GM13976 (cell line): ENCODE measurements around the gene GOLT1A.

Experiments used
- DNase-seq: peaks from one replicate; pipeline ENCODE4 v3.0.0; 2012; ENCODE audit warnings: low spot score
- CTCF ChIP-seq: IDR thresholded peaks from 2 replicates; pipeline ENCODE4 v1.5.1; 2012; ENCODE audit warnings: borderline replicate concordance, mild to moderate bottlenecking; ENCODE audit not compliant: insufficient read depth; ENCODE audit errors: extremely low read depth, missing control alignments, control extremely low read depth
- in situ Hi-C: fragments of 300-500 bp; cut with MboI; formaldehyde crosslinking; loops from one replicate; pipeline ENCODE4 v1.12.0; 2022; ENCODE audit warnings: low sequenced_read_pairs, mixed read lengths, inconsistent platforms; ENCODE audit not compliant: unreplicated experiment

Gene GOLT1A

GRCh38 chr1:204194080-204194479 is 19.7 kb downstream of the GOLT1A start:
- in situ Hi-C loops, result no loop called here
- no peak for TF ChIP-seq CTCF
- no peak for DNase-seq

- in situ Hi-C loops, result no loop called here
- no peak for TF ChIP-seq CTCF
- DNase-seq, result no peak
Measured at GRCh38 chr1:204192589-204193352, 21.0 kb downstream of the GOLT1A start.

- no peak for TF ChIP-seq CTCF
- DNase-seq, result no peak
- in situ Hi-C loops, result no loop called here
Measured at GRCh38 chr1:204192046-204192445, 21.7 kb downstream of the GOLT1A start.

GRCh38 chr1:204191456-204191855 is 22.3 kb downstream of the GOLT1A start:
- no peak for DNase-seq
- no peak for TF ChIP-seq CTCF
- in situ Hi-C loops, result no loop called here

GRCh38 chr1:204190212-204191211 is 23.3 kb downstream of the GOLT1A start:
- no peak for TF ChIP-seq CTCF
- peak; percentile 50 for DNase-seq
- in situ Hi-C loops, result no loop called here

- TF ChIP-seq CTCF, result no peak
- DNase-seq, result peak; percentile 46
- in situ Hi-C loops, result no loop called here
Measured at GRCh38 chr1:204188959-204189639, 24.7 kb downstream of the GOLT1A start.
